Hepatocyte (in vitro differentiated cells): ENCODE results near the gene NUP62. TPM values are rescaled to one million over a fixed set of nuclear protein-coding genes. Genes with fewer than 3 reads are reported as not detected.

Experiments
- DNase-seq: peaks from one replicate; pipeline ENCODE4 v3.0.0-alpha.2; 2016; ENCODE audit warnings: low spot score
- H2AFZ ChIP-seq: fragments of 200-600 bp; sonication (generic); 2 replicates; pipeline ENCODE4 v1.6.0; 2016; ENCODE audit warnings: antibody characterized with exemption, mild to moderate bottlenecking
- H3K27ac ChIP-seq: fragments of 200-600 bp; sonication (generic); 2 replicates; pipeline ENCODE4 v1.5.1; 2016; ENCODE audit warnings: mild to moderate bottlenecking
- H3K27me3 ChIP-seq: fragments of 200-600 bp; sonication (generic); 2 replicates; pipeline ENCODE4 v1.6.1; 2016
- H3K36me3 ChIP-seq: fragments of 200-600 bp; sonication (generic); replicated peaks from 2 replicates; pipeline ENCODE4 v1.5.1; 2016; ENCODE audit warnings: low read depth; ENCODE audit not compliant: insufficient read depth
- H3K4me1 ChIP-seq: fragments of 200-600 bp; sonication (generic); 2 replicates; pipeline ENCODE4 v1.5.1; 2016; ENCODE audit warnings: mild to moderate bottlenecking, moderate library complexity; ENCODE audit not compliant: insufficient read depth
- H3K4me2 ChIP-seq: fragments of 200-600 bp; sonication (generic); 2 replicates; pipeline ENCODE4 v1.6.0; 2016
- H3K4me3 ChIP-seq: fragments of 200-600 bp; sonication (generic); 2 replicates; pipeline ENCODE4 v1.5.1; 2016; ENCODE audit warnings: mild to moderate bottlenecking
- H3K79me2 ChIP-seq: fragments of 200-600 bp; sonication (generic); 2 replicates; pipeline ENCODE4 v1.6.0; 2017; ENCODE audit warnings: mild to moderate bottlenecking
- H3K9me2 ChIP-seq: fragments of 200-600 bp; sonication (generic); replicated peaks from 2 replicates; pipeline ENCODE4 v1.6.0; 2017; ENCODE audit warnings: mild to moderate bottlenecking; ENCODE audit not compliant: insufficient read depth
- H3K9me3 ChIP-seq: fragments of 200-600 bp; sonication (generic); 2 replicates; pipeline ENCODE4 v1.5.1; 2016; ENCODE audit warnings: low read depth, mild to moderate bottlenecking
- H4K20me1 ChIP-seq: fragments of 200-600 bp; sonication (generic); 2 replicates; pipeline ENCODE4 v1.6.0; 2016; ENCODE audit warnings: mild to moderate bottlenecking; ENCODE audit not compliant: insufficient read depth, poor library complexity, severe bottlenecking
- CTCF ChIP-seq: fragments of 200-600 bp; sonication (generic); IDR thresholded peaks from 2 replicates; pipeline ENCODE4 v1.5.1; 2016; ENCODE audit warnings: antibody characterized with exemption, mild to moderate bottlenecking; ENCODE audit not compliant: poor library complexity
- EZH2 ChIP-seq: fragments of 200-600 bp; sonication (generic); IDR thresholded peaks from 2 replicates; pipeline ENCODE4 v1.6.1; 2016; ENCODE audit warnings: antibody characterized with exemption, mild to moderate bottlenecking, borderline replicate concordance
- EZH2phosphoT487 ChIP-seq: fragments of 200-600 bp; sonication (generic); IDR thresholded peaks from one replicate; pipeline ENCODE4 v1.6.1; 2018; ENCODE audit warnings: antibody characterized with exemption, mild to moderate bottlenecking, low read depth, moderate library complexity; ENCODE audit not compliant: unreplicated experiment, severe bottlenecking
- WGBS: methylation state at CpG from one replicate; pipeline ENCODE4 v1.1.6; 2016; ENCODE audit warnings: low lambda C conversion rate; ENCODE audit errors: missing lambda C conversion rate; 5-methylcytosine and 5-hydroxymethylcytosine counted together
- polyA plus RNA-seq: library from polyadenylated mRNA; unstranded; fragments of >200 nt; fragmentation: Nextera tagmentation; extraction: Ambion mirVana; gene quantifications from 2 replicates; pipeline ENCODE4 v1.2.1, GENCODE V29; 2016
- total RNA-seq: library from RNA; depleted of rRNA; stranded (reverse); fragments of >200 nt; gene quantifications from 2 replicates; pipeline ENCODE4 v1.2.3, GENCODE V29; 2014

The NUP62 gene
- total and polyA plus RNA-seq, 2 experiments from 2014 or later: 33.5 to 33.8 TPM

- Histone ChIP-seq H3K4me3 (no peak overlapping the region), H3K79me2 (peaks cover 24% of the 10 kb centered on the region), H3K9me2 (no peaks in the 10 kb centered on the region), H3K4me2 (no peak overlapping the region), H3K36me3 (no peaks in the 10 kb centered on the region), H3K27ac (peak overlapping the region; percentile 58), H2AFZ (no peak overlapping the region), H4K20me1 (peaks cover 28% of the 10 kb centered on the region), H3K4me1 (peaks cover 6% of the 10 kb centered on the region), H3K9me3 (no peaks in the 10 kb centered on the region), H3K27me3 (no peaks in the 10 kb centered on the region)
- WGBS: 47% methylated on average over 11 of the region's 13 CpGs
- DNase-seq: peak; percentile 71
- TF ChIP-seq EZH2: no peak
- TF ChIP-seq CTCF: no peak
- no peak for TF ChIP-seq EZH2phosphoT487
Observed at GRCh38 chr19:49861107-49861506, 68.2 kb downstream of the NUP62 start.

GRCh38 chr19:49860336-49861102 is 68.8 kb downstream of the NUP62 start:
- no peaks in the 10 kb centered on the region for H3K27me3 ChIP-seq
- H3K79me2 ChIP-seq: peaks cover 25% of the 10 kb centered on the region
- H3K4me3 ChIP-seq: no peak overlapping the region
- no peak for DNase-seq
- peaks cover 5% of the 10 kb centered on the region for H3K4me1 ChIP-seq
- no peaks in the 10 kb centered on the region for H3K9me2 ChIP-seq
- H3K27ac ChIP-seq: peak overlapping the region; percentile 58
- 71% methylated on average over 14 of the region's 17 CpGs for WGBS
- H4K20me1 ChIP-seq: peaks cover 33% of the 10 kb centered on the region
- TF ChIP-seq EZH2phosphoT487 (no peak), EZH2 (no peak), CTCF (no peak)
- H3K9me3 ChIP-seq: no peaks in the 10 kb centered on the region
- H3K4me2 ChIP-seq: no peak overlapping the region
- no peak overlapping the region for H2AFZ ChIP-seq
- no peaks in the 10 kb centered on the region for H3K36me3 ChIP-seq

- no peak overlapping the region for H3K27ac ChIP-seq
Observed at GRCh38 chr19:49859682-49860335, 69.5 kb downstream of the NUP62 start.

More at GRCh38 chr19:49859682-49860335, 69.5 kb downstream of the NUP62 start:
- DNase-seq: no peak
- peaks cover 5% of the 10 kb centered on the region for H3K36me3 ChIP-seq
- 89% methylated on average over 22 of the region's 22 CpGs for WGBS
- H3K4me3 ChIP-seq: no peak overlapping the region
- H3K27me3 ChIP-seq: no peaks in the 10 kb centered on the region
- H2AFZ ChIP-seq: no peak overlapping the region
- H3K9me3 ChIP-seq: no peaks in the 10 kb centered on the region
- no peaks in the 10 kb centered on the region for H3K9me2 ChIP-seq
- H3K79me2 ChIP-seq: peaks cover 28% of the 10 kb centered on the region
- peaks cover 40% of the 10 kb centered on the region for H4K20me1 ChIP-seq
- peaks cover 5% of the 10 kb centered on the region for H3K4me1 ChIP-seq
- TF ChIP-seq CTCF (no peak), EZH2 (no peak), EZH2phosphoT487 (no peak)
- no peak overlapping the region for H3K4me2 ChIP-seq
